Brain pericyte (primary cell): ENCODE measurements around the gene TNRC6B.
"Not testable (repeated sequence)": the region's sequence is repeated elsewhere in the genome, so short reads cannot be mapped to it uniquely, and the experiment has no call there.

Experiments used
- DNase-seq: peaks from one replicate; pipeline ENCODE4 v3.0.0-alpha.2; 2012; ENCODE audit warnings: low read depth, low spot score

Gene TNRC6B

DNA sequence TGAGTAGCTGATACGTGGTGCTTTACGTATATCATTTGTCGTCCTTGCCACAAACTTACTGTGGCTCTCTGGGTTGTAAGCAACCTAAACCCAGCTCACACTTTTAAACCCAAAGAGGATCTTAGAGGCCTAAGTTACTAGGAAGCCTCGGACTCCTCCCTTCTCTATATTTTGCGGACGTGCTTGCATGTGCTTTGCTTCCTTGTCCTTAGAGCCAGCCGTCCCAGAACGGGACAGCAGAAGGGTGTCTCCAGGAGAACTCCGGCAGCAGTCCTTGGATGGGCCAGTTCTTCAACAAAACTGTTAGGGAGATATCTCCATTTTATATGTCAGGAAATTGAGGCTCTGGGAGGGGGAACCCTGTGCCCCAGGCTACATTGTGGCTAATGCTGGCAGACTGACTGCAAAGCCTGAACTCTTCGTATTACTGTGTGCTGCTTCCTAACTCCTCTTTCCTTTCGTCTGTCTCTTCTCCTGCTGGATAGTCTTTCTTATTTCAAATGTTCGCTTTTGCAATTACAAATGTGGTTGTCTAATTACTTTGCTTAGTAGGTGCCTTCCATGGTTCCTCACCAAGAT is 33.8 kb downstream of the TNRC6B start:
- DNase-seq = no peak

DNA sequence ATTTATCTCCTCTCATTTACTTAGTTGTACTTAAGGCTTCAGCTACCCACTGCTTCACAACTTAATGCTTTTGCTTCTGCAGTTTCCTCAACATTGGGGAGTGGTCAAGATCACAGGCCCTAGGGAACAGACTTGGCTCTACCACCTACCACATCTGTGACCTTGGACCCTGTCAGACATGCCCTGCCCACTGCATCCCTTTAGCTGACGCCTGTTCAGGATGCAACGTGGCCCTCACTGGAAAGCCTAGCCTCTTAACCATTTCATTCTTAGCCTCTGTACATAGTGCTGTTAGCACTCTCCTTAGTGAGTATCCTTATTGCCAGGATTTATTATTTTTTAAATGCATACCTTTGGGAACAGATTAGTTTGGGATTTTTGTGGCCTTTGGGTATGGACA is 34.4 kb downstream of the TNRC6B start:
- DNase-seq = no peak

DNA sequence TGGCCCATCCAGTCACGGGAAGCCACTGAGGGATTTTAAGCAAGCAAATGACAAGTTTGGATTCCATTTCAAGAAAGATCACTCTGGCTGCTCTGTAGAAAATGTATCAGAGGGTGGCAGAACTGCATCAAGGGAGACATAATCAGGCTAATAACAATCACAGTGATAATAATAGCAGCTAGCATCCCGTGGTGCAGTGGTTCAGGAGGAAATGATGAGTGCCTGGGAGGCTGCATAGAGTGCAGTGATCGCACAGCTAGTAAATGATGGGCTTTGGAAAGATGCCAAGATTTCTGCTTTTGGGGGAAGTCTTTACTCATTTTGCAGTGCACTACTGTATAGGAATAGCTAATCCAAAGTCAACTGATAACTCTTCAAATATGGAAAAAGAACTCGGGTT is 35.8 kb downstream of the TNRC6B start:
- no peak for DNase-seq

DNA sequence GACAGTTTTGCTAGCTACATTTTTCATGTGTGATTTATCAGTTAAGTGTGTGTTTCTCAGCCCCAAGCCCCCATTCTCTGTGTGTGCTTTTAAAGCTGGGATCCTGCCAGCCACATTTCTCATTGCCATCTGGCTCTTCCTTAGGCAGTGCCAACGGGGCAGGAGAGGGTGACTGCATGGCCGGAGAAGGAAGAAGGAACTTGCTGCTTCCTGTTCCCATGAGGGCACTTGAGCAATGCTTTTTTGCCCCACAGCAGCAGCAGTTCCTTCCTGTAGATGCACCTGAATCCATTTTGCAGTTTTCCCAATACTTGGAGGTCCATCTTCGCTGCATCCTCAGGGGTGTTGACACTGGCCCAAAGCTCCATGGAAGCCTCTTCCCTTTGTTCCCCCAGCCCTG is 37.5 kb downstream of the TNRC6B start:
- no peak for DNase-seq

DNA sequence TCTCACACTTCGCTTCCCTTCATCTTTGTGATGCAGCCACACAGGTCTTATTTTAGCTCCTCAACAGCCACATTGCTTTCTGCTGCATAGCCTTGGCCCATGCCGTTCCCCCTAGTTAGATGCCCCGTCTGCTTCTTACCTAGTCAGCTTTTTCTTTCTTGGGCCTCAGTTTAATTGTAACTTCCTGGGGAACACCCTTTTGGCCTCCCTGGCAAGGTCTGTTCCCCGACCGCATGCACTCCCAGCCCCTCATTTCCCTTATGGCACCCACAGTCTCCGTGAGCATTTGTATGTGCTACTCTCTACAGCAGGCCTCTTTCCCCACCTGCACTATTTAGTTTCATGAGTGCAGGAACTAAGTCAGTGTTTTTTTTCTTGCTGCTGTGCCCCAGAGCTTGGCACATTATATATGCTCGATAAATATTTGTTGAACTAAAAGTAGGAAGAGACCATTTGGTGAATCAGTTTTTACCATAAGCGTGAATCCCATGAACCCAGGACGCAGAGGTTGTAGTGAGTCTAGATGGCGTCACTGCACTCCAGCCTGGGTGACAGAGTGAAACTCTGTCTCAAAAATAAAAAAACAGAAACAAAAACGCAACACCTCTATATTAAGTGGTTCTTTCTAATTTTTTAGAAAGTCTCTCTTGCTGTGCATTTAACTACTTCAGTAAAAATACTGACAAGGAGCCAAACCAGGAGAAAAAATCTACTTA is 38.5 kb downstream of the TNRC6B start:
- no peak for DNase-seq

DNA sequence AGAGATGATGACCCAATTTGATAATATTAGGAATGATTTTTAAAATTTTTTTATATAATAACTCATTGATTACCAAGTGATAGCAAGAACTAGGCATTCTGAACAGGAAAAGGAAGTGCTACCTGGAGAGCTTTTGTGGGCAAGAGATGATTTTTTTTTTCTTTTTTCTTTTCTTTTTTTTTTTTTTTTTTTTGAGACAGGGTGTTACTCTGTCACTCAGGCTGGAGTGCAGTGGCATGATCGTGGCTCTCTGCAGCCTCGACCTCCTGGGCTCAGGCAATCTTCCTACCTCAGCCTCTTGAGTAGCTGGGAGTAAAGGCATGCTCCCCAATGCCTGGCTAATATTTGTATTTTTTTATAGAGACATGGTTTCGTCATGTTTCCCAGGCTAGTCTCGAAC is 40.4 kb downstream of the TNRC6B start:
- DNase-seq = no peak

DNA sequence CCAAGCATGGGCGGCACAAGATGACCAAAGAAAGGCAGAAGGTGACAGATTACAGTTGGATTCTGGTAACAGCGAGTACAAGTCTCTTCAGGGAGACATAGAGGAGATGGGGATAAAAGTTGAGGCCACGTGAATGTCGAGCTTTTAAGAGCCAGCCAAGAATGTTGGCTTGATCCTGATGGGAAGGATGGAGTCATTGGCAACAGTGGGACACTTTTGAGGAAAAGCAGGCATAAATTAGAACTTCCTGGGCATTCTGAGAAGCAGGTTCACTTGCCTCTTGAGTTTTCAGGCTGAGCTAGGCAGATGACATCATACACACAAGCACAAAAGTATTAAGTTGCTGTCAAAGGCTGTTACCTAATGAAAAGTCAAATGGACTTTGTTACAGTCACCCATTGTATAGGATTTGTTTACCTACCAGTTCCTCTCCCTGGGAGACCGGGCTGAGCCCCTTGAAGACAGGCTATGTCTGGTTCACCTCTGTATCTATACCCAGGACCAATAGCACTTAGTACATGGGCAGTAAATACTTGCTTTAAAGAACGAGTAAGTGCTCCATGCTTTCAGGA is 41.1 kb downstream of the TNRC6B start:
- DNase-seq = no peak

DNA sequence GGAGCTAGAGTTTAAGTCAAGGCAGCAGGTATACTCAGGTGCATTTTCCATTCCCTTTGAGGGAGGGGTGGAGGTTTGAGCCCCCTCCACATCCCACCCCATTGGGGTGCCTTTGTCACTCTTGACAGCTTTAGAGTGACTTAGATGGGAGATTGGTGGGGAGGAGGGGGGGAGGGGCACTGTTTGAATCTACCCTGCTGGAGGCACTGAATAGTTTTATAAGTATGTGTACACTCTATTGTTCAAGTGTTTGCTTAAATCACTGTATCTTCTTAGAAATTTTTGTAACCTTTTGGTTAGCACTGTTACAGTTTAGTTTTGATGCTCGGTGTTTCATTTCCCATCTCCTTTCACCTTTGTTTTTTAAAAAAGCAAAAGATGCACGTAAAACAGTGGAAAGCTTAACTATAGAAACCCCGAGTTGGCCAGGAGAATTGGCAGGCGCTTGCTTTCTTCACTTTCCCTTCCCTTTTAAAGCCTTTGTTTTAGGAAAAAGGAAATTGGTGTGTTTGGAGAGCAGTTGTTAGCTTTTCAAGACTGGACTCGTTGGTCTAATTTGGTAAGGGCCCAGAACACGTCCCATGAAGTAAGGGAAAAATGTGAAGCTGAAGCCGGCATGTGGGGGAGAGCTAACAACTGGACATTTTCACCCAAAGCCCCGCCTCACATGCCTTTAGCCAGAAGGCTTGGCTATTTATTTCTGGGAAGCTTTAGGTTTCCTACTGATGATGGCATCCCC is 42.8 kb downstream of the TNRC6B start:
- DNase-seq = no peak

DNA sequence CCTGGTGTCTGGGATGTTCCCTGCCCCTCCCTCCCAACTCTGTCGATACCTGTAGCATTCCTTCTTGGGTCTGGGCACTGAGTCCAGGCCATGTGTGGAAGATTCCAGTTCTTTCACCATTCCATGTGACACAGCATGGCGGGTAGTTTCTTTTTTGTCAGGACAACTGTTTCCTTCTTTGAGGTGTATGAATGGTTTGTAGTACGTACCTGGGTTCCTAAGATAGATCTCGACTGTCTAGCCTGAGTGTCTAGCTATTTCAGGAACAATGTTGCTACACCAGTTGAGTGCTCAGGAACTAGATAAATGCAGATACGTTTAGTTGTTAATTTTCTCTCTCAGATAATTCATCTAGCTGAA is 43.3 kb downstream of the TNRC6B start:
- DNase-seq = no peak

DNA sequence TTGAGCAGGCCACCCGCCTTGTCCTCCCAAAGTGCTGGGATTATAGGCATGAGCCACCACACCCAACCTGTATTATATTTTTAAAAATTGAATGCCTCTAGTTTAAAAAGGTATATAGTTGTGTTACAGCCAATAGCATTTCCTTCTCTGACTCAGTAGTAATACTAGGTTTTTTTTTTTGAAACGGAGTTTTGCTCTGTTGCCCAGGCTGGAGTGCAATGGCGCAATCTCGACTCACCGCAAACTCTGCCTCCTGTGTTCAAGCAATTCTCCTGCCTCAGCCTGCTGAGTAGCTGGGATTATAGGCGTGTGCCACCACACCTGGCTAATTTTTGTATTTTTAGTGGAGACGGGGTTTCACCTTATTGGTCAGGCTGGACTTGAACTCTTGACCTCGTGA is 45.3 kb downstream of the TNRC6B start:
- DNase-seq = not testable (repeated sequence)

DNA sequence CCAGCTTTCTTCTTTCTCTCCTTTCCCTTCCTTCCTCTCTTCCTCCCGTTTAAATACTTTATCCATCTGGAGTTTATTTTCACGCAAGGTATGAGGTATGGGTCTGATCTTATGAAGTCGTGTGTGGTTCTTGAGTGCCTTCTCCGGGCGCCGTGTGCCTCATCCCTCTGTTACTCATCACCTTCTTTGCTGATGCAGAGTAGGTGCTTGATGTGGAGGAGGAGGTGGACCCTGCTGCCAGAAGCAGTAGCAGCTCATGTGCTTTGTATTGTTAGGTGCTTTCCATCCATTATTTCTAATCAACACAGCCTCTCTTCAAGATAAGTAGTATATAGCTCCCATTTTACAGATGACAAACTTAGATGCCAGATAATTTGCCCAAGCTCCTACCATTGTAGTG is 47.0 kb downstream of the TNRC6B start:
- DNase-seq = no peak

DNA sequence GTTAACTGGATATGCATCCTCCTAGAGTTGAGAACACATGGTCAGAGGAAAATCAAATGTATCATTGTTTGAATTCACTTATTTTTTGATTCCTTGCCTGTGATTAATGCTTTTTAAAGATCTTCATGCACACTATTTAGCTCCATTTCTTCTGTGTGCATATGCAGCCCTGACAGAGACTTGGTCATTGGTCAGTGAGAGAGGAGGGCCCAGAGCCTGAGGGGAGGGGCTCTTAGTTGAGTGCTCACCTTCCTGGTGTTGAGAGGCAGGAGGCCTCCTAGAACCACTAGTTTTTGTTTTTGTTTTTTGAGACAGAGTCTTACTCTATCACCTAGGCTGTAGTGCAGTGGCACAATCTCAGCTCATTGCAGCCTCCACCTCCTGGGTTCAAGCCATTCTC is 48.9 kb downstream of the TNRC6B start:
- DNase-seq = no peak

DNA sequence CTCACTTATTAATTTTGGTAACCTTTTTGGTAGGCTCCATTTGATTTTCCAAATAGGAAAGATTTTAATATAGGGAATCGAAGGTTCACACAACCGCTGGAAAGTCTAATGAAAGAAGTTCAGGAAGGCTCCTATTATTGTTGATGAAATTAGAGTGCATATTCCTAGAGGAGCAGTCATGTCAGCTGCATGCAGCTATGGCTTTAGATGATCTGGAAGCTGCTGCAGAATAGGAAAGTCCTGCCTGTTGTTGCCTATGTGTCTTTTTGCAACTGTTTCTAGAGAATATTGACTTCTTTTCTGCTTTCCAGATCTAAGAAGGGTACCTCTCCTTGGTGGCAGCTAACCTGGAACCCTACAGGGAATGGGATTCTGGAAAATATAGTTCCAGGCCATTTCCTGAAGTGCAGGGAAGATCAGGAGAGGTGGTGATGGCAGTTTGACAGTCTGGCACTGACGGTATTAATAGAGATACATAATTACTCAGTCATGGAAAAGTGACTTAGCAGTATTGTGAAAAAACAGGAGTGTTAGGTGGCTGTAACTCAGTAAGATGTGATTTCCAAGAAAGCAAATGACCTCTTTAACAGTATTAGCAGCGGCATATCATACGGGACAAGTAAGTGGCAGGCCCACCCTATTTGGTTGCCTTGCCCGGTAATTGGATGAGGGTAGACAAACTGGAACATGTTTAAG is 54.0 kb downstream of the TNRC6B start:
- DNase-seq = no peak

DNA sequence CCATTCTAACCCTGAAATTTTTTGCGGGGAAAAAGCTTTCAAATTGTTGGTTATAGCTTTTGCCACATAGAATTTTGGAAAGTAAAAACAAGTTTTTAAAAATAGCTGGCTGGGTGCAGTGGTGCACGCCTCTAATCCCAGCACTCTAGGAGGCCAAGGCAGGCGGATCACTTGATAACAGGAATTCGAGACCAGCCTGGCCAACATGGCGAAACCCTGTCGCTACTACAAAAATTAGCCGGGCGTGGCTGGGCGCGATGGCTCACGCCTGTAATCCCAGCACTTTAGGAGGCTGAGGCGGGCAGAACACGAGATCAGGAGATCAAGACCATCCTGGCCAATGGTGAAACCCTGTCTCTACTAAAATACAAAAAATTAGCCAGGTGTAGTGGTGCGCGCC is 54.9 kb downstream of the TNRC6B start:
- no peak for DNase-seq

DNA sequence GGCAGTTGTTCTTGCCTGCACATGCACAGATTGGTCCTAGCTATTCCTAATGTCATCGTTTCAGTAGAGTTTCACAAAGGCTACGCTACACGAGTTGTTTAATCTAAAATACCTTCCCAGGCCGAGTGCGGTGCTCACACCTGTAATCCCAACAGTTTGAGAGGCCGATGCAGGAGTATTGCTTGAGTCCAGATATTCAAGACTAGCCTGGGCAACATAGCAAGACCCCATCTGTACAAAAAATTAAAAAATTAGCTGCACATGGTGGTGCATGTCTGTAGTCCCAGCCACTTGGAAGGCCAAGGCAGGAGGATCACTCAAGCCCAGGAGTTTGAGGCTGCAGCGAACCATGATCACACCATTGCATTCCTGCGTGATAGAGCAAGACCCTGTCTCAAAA is 56.2 kb downstream of the TNRC6B start:
- no peak for DNase-seq

DNA sequence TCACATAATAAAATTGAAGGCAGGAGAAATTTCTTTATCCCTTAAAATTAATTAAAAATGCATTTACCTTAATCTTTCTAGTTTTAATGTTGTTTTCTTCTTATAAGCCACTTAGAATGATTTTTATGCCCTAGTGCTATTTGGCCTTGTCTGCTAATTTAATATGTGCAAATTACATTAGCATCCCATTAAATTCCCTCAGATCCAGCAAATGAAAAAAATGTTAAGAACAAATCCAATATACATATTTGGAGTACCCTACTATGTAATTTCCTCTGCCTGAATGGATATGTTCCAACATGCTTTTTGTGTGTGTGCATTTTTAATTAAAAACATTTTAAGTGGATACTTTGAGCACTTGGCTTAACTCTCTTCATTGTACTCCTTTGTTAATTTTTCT is 56.9 kb downstream of the TNRC6B start:
- no peak for DNase-seq

DNA sequence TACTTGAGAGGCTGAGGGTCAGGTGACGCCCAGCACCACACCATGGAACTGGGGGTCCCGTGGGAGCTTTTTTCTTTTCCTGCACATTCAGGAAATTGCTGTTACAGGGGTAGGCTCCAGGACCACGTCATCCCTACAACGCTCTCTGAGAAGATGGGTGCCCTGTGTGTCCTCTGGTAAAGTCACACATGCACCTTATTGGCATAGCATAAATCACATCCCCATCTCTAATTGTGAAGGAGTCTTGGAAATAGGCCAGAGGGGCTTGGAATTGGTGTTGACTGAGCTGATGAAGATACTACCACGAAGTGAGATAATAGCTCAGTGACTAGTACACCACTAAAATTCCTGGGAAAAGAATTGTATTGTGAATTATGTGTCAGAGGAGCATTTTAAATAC is 57.6 kb downstream of the TNRC6B start:
- no peak for DNase-seq

DNA sequence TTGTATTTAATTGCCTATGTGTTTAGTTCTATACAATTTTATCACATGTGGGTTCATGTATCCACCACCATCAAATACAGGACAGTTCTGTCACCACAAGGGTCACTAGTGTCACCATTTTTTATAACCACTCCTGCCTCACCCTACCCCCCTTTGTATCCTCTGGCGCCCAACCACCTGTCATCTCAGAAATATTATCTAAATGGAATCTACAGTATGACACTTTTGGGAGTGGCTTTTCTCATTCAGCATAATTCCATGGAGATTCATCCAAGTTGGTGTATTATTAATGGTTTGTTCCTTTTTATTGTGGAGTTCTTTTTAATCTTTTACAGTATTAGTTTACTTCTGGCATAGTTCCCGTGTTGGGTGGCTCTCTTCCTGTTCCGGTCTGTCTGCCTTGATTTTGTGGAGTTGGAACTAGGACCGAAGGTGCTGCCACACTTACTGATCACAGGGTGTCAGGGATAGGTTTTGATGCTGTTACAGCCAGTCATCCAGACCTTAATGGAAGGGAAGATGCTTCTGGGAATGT is 58.5 kb downstream of the TNRC6B start:
- DNase-seq = no peak

DNA sequence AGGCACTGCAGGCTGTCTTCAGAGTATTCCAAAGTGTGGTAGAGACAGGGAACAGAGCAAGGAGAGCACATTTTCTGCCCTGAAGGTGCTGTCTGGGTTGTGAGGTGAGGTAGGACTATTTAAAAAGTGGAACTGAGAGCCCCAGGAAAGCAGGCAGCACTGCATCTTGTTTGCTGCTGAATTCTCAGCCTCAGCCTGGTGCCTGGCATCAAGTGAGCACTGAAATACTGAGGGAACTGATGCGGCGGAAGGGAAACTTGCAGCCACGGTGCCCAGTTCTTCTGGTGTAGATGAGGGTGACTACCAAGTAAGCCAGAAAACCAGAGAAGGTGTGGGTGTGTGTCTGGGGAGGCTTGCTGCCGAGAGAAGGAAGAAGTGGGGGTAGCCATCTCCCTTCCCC is 59.5 kb downstream of the TNRC6B start:
- no peak for DNase-seq

DNA sequence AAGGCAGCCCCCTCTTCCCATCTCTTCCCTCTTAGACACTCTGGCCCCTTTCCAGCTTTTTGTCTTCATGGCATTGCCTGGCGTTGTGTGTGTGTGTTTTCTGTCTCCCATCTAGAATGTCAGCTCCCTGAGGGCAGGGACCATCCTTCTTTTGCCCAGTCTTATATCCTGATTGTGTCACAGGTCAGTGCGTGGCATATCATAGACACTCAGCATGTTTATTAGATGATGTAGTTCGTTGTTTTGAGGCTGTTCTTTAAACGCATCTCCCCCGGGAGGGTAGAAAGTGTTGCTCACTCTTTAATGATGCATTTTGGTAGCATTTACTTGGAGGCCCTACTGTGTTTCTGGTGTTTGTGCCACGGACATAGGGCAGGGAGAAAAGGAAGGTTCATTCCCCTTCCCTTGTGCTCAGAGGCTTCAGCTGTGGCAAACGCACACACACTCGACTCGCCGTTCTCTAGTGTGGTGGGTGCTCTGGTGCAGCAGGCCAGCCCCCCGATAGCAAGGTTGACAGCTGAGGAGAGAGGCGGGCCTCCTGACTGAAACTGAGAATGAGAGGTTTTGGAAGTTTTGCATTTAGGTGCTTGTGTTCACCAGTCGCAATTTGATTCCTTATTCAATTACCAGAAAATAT is 60.2 kb downstream of the TNRC6B start:
- no peak for DNase-seq
